B cell (primary cell): Measurements from ENCODE around the gene ANKRD37. TPM values are rescaled to one million over a fixed set of nuclear protein-coding genes. Genes with fewer than 3 reads are reported as not detected.
"Not testable (repeated sequence)": the region's sequence is repeated elsewhere in the genome, so short reads cannot be mapped to it uniquely, and the experiment has no call there.

Source experiments
- ATAC-seq: fragments of 200-7000 bp; cut with Tn5 transposase; one replicate; pipeline ENCODE4 v1.10.0; 2021; ENCODE audit warnings: low read depth, mild to moderate bottlenecking, moderate number of reproducible peaks, moderate library complexity
- CTCF ChIA-PET: fragments of 350-600 bp; sonication (Branson Sonifier 250); formaldehyde crosslinking; loops from one replicate; lab custom pipeline; 2021; ENCODE audit warnings: antibody characterized with exemption, inconsistent platforms; lab: Charles Lee
- POLR2A ChIA-PET: fragments of 350-600 bp; sonication (Branson Sonifier 250); formaldehyde crosslinking; loops from one replicate; lab custom pipeline; 2021; ENCODE audit warnings: antibody characterized with exemption; lab: Charles Lee
- DNase-seq: peaks from one replicate; pipeline ENCODE4 v3.0.0; 2013
- H2AFZ ChIP-seq: 2 replicates; pipeline ENCODE4 v1.6.1; 2012; ENCODE audit warnings: mild to moderate bottlenecking, low read depth, low read length; ENCODE audit not compliant: insufficient read depth, poor library complexity, severe bottlenecking
- H3K27ac ChIP-seq, 2 donors: 1 replicate in 1 of 2; 2 replicates in 1 of 2; pipeline ENCODE4 v1.5.1; 2012 to 2013; ENCODE audit warnings: low read length in 2 of 2, mild to moderate bottlenecking in 2 of 2, moderate library complexity in 1 of 2
- H3K27me3 ChIP-seq, 4 experiments: fragments of 200-600 bp in 1 of 4; sonication (generic) in 1 of 4; replicated peaks in 1 of 4; 1 replicate in 2 of 4; 2 replicates in 2 of 4; pipeline versions ENCODE4 v1.6.1 to v1.7.0; 2013 to 2016; ENCODE audit warnings: low read length in 3 of 4, mild to moderate bottlenecking in 2 of 4, mixed read lengths in 1 of 4, moderate library complexity in 1 of 4; ENCODE audit not compliant: insufficient read depth in 4 of 4, control insufficient read depth in 3 of 4; ENCODE audit errors: control extremely low read depth in 1 of 4
- H3K36me3 ChIP-seq, 2 experiments: replicated peaks in 1 of 2; 1 replicate in 1 of 2; 2 replicates in 1 of 2; pipeline versions ENCODE4 v1.6.1 to v1.7.1; 2013; ENCODE audit warnings: low read length in 1 of 2; ENCODE audit not compliant: insufficient read depth in 2 of 2, control insufficient read depth in 1 of 2; ENCODE audit errors: control extremely low read depth in 1 of 2, extremely low read depth in 1 of 2
- H3K4me1 ChIP-seq, 2 donors: fragments of 200-600 bp in 1 of 2; sonication (generic) in 1 of 2; 1 replicate in 1 of 2; 2 replicates in 1 of 2; pipeline versions ENCODE4 v1.5.1 to v1.6.1; 2013 to 2017; ENCODE audit warnings: low read length in 2 of 2; ENCODE audit not compliant: control insufficient read depth in 2 of 2, insufficient read depth in 2 of 2
- H3K4me2 ChIP-seq: replicated peaks from 2 replicates; pipeline ENCODE3; 2012; ENCODE audit warnings: mild to moderate bottlenecking, low read depth, low read length; ENCODE audit not compliant: poor library complexity, severe bottlenecking
- H3K4me3 ChIP-seq, 5 experiments: fragments of 200-600 bp in 1 of 5; sonication (generic) in 1 of 5; 1 replicate in 3 of 5; 2 replicates in 2 of 5; pipeline versions ENCODE4 v1.5.1 to v1.7.0; 2011 to 2016; ENCODE audit warnings: low read length in 4 of 5, mild to moderate bottlenecking in 4 of 5, low read depth in 2 of 5, control low read depth in 1 of 5, moderate library complexity in 1 of 5; ENCODE audit not compliant: insufficient read depth in 1 of 5; ENCODE audit errors: control extremely low read depth in 1 of 5, extremely low read depth in 1 of 5
- H3K79me2 ChIP-seq: fragments of 200-600 bp; sonication (generic); one replicate; pipeline ENCODE4 v1.6.0; 2016; ENCODE audit warnings: low read length; ENCODE audit not compliant: control insufficient read depth, insufficient read depth
- H3K9ac ChIP-seq: fragments of 200-600 bp; sonication (generic); 2 replicates; pipeline ENCODE4 v1.6.1; 2017; ENCODE audit warnings: mild to moderate bottlenecking, low read length, moderate library complexity
- H3K9me3 ChIP-seq, 3 donors: one replicate each; pipeline versions ENCODE4 v1.6.1 to v1.7.1; 2013; ENCODE audit warnings: low read length in 2 of 3; ENCODE audit not compliant: control insufficient read depth in 2 of 3, insufficient read depth in 1 of 3; ENCODE audit errors: control extremely low read depth in 1 of 3
- H4K20me1 ChIP-seq: 2 replicates; pipeline ENCODE4 v1.6.0; 2012; ENCODE audit warnings: mild to moderate bottlenecking, low read length; ENCODE audit not compliant: insufficient read depth, control insufficient read depth, poor library complexity, severe bottlenecking
- H3K27ac Mint-ChIP-seq: one replicate; pipeline ENCODE4 v1.8.0; 2021; ENCODE audit warnings: mixed read lengths
- H3K27me3 Mint-ChIP-seq: one replicate; pipeline ENCODE4 v1.8.0; 2021; ENCODE audit warnings: mixed read lengths
- H3K4me1 Mint-ChIP-seq: one replicate; pipeline ENCODE4 v1.8.0; 2021; ENCODE audit warnings: mixed read lengths
- H3K4me3 Mint-ChIP-seq: one replicate; pipeline ENCODE4 v1.8.0; 2021; ENCODE audit warnings: mixed read lengths
- H3K9me3 Mint-ChIP-seq: one replicate; pipeline ENCODE4 v1.8.0; 2022; ENCODE audit warnings: mixed read lengths; ENCODE audit not compliant: insufficient read depth
- EZH2 ChIP-seq: IDR thresholded peaks from 2 replicates; pipeline ENCODE4 v1.6.1; 2012; ENCODE audit warnings: borderline replicate concordance, low read depth, mild to moderate bottlenecking, moderate library complexity, low read length; ENCODE audit not compliant: insufficient read depth, poor library complexity, severe bottlenecking
- WGBS: methylation state at CpG from one replicate; pipeline ENCODE4 v1.1.5; 2013; ENCODE audit warnings: missing lambda C conversion rate; ENCODE audit not compliant: insufficient coverage; 5-methylcytosine and 5-hydroxymethylcytosine counted together
- intact Hi-C: fragments of 100-400 bp; cut with micrococcal nuclease; formaldehyde crosslinking; loops from one replicate; pipeline ENCODE4 v1.10.0; 2022
- polyA plus RNA-seq: library from polyadenylated mRNA; depleted of rRNA; stranded (reverse); fragments of >200 nt; gene quantifications from 2 replicates; pipeline ENCODE4 v1.2.3, GENCODE V29; 2012
- total RNA-seq, 2 donors: library from RNA; stranded (reverse); fragments of 120-200 nt in 1 of 2; gene quantifications; 1 replicate in 1 of 2; 2 replicates in 1 of 2; pipeline versions ENCODE4 v1.2.3 to v1.2.4, GENCODE V29; 2013 to 2022
- TF ChIP-seq, protein P1 (sequence below): fragments of 200-600 bp; IDR thresholded peaks from one replicate; pipeline ENCODE4 v1.8.0; 2022; ENCODE audit warnings: antibody characterized with exemption, mild to moderate bottlenecking

ANKRD37 gene
- total and polyA plus RNA-seq, 2 donors (not counting 1 experiment from before 2014, with no cell fraction given): 29.6 to 30.6 TPM

DNA sequence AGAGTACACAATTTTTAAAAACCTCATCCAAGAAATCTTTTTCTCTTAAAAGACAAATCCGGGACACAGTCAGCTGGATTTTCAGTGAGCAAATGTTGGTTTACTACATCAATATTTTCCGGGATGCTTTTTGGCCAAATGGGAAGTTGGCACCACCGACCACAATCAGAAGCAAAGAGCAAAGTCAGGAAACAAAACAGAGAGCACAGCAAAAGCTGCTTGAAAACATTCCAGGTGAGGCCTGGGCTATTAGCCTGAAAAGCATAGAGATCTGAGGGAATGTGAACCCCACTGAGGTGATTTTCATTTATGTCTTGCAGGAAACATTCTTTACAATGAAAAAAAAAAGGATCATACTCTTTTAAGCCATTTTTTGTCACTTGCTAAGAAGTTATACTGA lies 34.8 kb upstream of the ANKRD37 start:
- DNase-seq: no peak
- WGBS: 100% methylated on average over 3 of the region's 3 CpGs
- CTCF ChIA-PET: no interaction called here
- Histone ChIP-seq H3K9ac (no peak overlapping the region), H3K9me3 (no peaks in the 10 kb centered on the region), H3K27me3 (no peaks in the 10 kb centered on the region), H3K4me1 (no peaks in the 10 kb centered on the region), H3K79me2 (no peaks in the 10 kb centered on the region), H3K4me3 (no peak overlapping the region), H3K27ac (no peak overlapping the region), H2AFZ (no peak overlapping the region), H4K20me1 (no peaks in the 10 kb centered on the region), H3K4me2 (no peak overlapping the region), H3K36me3 (peaks cover 3 to 28% of the 10 kb centered on the region in 2 experiments)
- POLR2A ChIA-PET: no interaction called here
- Mint-ChIP-seq H3K4me3 (no peak overlapping the region), H3K27ac (no peak overlapping the region), H3K4me1 (peaks cover 8% of the 10 kb centered on the region), H3K9me3 (no peaks in the 10 kb centered on the region), H3K27me3 (no peaks in the 10 kb centered on the region)
- no peak for ATAC-seq
- TF ChIP-seq EZH2: no peak
- TF ChIP-seq, protein P1, sequence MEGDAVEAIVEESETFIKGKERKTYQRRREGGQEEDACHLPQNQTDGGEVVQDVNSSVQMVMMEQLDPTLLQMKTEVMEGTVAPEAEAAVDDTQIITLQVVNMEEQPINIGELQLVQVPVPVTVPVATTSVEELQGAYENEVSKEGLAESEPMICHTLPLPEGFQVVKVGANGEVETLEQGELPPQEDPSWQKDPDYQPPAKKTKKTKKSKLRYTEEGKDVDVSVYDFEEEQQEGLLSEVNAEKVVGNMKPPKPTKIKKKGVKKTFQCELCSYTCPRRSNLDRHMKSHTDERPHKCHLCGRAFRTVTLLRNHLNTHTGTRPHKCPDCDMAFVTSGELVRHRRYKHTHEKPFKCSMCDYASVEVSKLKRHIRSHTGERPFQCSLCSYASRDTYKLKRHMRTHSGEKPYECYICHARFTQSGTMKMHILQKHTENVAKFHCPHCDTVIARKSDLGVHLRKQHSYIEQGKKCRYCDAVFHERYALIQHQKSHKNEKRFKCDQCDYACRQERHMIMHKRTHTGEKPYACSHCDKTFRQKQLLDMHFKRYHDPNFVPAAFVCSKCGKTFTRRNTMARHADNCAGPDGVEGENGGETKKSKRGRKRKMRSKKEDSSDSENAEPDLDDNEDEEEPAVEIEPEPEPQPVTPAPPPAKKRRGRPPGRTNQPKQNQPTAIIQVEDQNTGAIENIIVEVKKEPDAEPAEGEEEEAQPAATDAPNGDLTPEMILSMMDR: no peak
- intact Hi-C loops: no loop called here

DNA sequence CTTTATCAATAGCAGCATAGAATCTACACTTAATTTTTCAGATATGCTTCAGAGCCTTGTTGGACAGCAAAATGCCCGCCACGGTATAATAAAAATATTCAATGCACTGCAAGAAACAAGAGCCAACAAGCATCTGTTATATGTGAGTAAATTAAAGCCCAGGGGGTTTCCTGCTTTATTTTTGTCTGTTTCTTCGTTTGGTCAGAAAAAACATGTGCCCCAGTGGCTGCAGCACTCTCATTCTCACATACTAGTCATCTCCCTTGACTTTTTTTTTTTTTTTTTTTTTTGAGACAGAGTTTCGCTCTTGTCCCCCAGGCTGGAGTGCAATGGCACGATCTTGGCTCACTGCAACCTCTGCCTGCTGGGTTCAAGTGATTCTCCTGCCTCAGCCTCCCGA lies 34.1 kb upstream of the ANKRD37 start:
- ATAC-seq, H3K4me1 Mint-ChIP-seq, H4K20me1 ChIP-seq, DNase-seq, H3K27ac ChIP-seq, H3K27me3 Mint-ChIP-seq, H3K4me1 ChIP-seq, POLR2A ChIA-PET, H3K79me2 ChIP-seq, H3K9me3 ChIP-seq, intact Hi-C loops, H2AFZ ChIP-seq, H3K9me3 Mint-ChIP-seq, H3K4me3 ChIP-seq, CTCF ChIA-PET, H3K4me3 Mint-ChIP-seq, H3K27ac Mint-ChIP-seq, H3K4me2 ChIP-seq, H3K27me3 ChIP-seq, H3K9ac ChIP-seq: not testable (repeated sequence)
- 94% methylated on average over 2 of the region's 6 CpGs for WGBS
- peaks cover 5 to 22% of the 10 kb centered on the region in 2 experiments for H3K36me3 ChIP-seq
